G401.6 (cell line): ENCODE results near the gene ADD3.

Experiments
- FAIRE-seq: peaks from 2 replicates; lab custom pipeline; 2012; peaks lifted over from hg19 to GRCh38; lab: Jason Lieb, UNC

Gene ADD3

GRCh38 chr10:110153396-110153795 is 145.6 kb downstream of the ADD3 start:
- no peak for FAIRE-seq

- no peak for FAIRE-seq
Measured at GRCh38 chr10:110156046-110156445, 148.3 kb downstream of the ADD3 start.

- FAIRE-seq = no peak
Measured at GRCh38 chr10:110158051-110159005, 150.5 kb downstream of the ADD3 start.

- FAIRE-seq = no peak
Measured at GRCh38 chr10:110160081-110160480, 152.3 kb downstream of the ADD3 start.

GRCh38 chr10:110160522-110160921 is 152.7 kb downstream of the ADD3 start:
- FAIRE-seq = no peak

GRCh38 chr10:110162741-110163145 is 155.0 kb downstream of the ADD3 start:
- no peak for FAIRE-seq

- no peak for FAIRE-seq
Measured at GRCh38 chr10:110163192-110163773, 155.5 kb downstream of the ADD3 start.

GRCh38 chr10:110163841-110164240 is 156.1 kb downstream of the ADD3 start:
- no peak for FAIRE-seq

- FAIRE-seq = no peak
Measured at GRCh38 chr10:110165239-110165638, 157.5 kb downstream of the ADD3 start.

- FAIRE-seq = no peak
Measured at GRCh38 chr10:110167149-110167548, 159.4 kb downstream of the ADD3 start.

GRCh38 chr10:110168601-110169481 is 161.1 kb downstream of the ADD3 start:
- FAIRE-seq = no peak

- no peak for FAIRE-seq
Measured at GRCh38 chr10:110169586-110169985, 161.8 kb downstream of the ADD3 start.

GRCh38 chr10:110170142-110170971 is 162.6 kb downstream of the ADD3 start:
- FAIRE-seq = no peak

- FAIRE-seq = no peak
Measured at GRCh38 chr10:110171032-110171431, 163.2 kb downstream of the ADD3 start.

- no peak for FAIRE-seq
Measured at GRCh38 chr10:110172155-110172554, 164.4 kb downstream of the ADD3 start.

GRCh38 chr10:110174201-110174600 is 166.4 kb downstream of the ADD3 start:
- no peak for FAIRE-seq

GRCh38 chr10:110174816-110175215 is 167.0 kb downstream of the ADD3 start:
- FAIRE-seq = no peak

- no peak for FAIRE-seq
Measured at GRCh38 chr10:110175406-110175805, 167.6 kb downstream of the ADD3 start.

GRCh38 chr10:110176141-110177030 is 168.6 kb downstream of the ADD3 start:
- no peak for FAIRE-seq

GRCh38 chr10:110179220-110179619 is 171.4 kb downstream of the ADD3 start:
- FAIRE-seq = no peak

- FAIRE-seq = no peak
Measured at GRCh38 chr10:110181451-110181850, 173.7 kb downstream of the ADD3 start.
